ENCODE measurements around the gene CYP26B1.

CYP26B1 gene, protein sequence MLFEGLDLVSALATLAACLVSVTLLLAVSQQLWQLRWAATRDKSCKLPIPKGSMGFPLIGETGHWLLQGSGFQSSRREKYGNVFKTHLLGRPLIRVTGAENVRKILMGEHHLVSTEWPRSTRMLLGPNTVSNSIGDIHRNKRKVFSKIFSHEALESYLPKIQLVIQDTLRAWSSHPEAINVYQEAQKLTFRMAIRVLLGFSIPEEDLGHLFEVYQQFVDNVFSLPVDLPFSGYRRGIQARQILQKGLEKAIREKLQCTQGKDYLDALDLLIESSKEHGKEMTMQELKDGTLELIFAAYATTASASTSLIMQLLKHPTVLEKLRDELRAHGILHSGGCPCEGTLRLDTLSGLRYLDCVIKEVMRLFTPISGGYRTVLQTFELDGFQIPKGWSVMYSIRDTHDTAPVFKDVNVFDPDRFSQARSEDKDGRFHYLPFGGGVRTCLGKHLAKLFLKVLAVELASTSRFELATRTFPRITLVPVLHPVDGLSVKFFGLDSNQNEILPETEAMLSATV

DNA sequence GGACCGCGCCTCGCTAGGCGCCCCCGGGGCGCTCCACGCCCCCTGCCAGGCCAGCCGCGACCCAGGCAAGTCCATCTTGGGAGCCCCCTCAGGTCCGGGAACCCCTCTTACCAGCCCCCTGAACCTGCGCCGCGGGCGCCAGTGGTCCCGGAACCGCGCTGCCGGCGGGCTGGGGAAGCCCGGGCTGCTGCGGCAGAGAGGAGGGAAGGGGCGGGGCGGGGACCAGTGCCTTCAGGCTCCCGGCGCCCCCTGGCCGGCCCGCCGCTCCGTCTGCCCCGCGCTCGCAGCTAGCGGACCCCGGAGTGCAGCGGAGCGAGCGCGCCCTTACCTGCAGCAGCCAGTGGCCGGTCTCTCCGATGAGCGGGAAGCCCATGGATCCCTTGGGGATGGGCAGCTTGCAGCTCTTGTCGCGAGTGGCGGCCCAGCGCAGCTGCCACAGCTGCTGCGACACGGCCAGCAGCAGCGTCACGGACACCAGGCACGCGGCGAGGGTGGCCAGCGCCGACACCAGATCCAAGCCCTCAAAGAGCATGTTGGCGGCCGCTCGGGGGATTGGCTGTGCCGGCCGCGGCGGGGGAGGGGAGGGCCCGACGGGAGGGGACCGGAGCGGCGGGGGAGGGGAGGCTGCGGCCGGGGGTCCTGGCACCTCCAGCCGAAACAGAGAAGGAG lies at the start of gene CYP26B1:
TSS of gene CYP26B1 (minus strand) at position 560 of the 669 bp plus-strand sequence. CDS start at position 532, 28 bp downstream.
- no peak for DNase-seq

DNA sequence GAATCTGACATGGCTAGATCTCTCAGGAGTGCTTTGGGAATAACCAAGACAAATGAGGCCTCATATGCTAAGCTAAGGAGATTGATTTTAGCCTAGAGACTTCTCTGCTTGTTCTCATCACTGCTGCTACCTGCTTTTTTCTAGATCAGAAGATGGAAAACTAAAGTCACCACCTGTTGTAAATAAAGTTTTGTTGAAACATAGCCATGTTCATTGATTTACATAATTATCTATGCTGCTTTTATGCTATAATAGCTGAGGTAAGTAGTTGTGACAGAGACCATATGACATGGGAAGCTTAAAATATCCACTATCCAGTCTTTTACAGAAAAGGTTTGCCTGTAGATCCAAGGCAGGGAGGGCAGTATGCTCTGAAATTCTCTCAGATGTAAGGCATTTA lies 46.1 kb upstream of the CYP26B1 start:
- DNase-seq: no peak

- DNase-seq: no peak
Measured at GRCh38 chr2:72191441-72191840, 43.8 kb upstream of the CYP26B1 start.

DNA sequence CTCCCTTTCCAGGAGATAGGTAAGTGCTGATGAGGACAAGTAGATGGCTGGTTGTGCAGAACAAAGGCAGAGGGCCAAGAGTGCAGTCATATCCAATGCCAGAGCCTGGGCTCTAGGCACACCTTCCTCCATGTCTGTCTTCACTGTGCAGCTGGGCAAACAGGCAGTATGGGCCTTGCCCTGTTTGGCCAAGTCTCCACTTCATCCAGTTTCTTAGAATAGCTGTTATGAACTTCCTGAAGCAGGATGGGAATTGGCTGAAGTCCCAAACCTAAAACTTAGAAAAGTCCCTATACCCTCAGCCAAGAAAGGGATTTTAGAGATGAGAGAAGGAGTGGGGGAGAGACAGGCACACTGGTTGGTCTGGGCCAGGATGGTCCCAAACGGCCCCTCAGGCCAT lies 37.5 kb upstream of the CYP26B1 start:
- DNase-seq: no peak

DNA sequence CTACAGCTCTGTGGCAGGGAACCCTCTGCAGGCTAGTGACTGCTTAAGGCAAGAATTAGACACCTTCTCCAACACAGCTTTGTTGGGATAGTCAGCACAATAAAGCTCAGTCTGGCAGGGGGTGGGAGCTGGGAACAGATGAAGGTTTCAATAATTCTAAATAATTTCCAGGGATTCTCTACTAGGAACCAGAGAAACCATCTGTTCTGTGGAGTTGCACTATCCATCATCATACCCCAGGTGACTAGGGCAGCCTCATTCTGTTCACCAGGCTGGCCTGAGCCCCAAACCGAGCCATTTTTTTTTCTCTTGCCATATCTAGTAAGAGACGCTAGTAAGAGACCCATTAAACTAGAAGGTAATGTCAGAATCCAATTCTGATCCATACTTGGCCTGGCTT lies 35.8 kb upstream of the CYP26B1 start:
- no peak for DNase-seq

DNA sequence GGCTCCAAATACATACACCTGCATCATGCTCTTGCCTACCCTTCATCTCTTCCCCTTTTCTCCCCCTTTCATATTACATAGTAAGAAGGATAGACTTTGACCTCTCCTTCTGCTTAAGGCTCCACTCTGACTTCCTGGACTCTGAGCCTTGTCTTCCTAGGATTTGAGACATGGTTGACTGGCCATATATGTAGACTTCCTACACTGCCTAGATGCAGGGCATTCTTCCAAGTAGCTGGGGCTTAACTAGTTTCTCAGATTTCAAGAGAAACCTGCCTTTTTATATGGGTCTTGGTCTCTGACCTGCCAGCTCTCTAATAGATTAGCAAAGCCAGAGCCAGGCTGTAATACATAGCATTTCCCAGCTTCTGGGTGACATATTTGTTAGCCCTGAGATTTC lies 35.4 kb upstream of the CYP26B1 start:
- no peak for DNase-seq

- DNase-seq: no peak
Measured at GRCh38 chr2:72182547-72182946, 34.9 kb upstream of the CYP26B1 start.

GRCh38 chr2:72181616-72182015 lies 34.0 kb upstream of the CYP26B1 start:
- DNase-seq: no peak

DNA sequence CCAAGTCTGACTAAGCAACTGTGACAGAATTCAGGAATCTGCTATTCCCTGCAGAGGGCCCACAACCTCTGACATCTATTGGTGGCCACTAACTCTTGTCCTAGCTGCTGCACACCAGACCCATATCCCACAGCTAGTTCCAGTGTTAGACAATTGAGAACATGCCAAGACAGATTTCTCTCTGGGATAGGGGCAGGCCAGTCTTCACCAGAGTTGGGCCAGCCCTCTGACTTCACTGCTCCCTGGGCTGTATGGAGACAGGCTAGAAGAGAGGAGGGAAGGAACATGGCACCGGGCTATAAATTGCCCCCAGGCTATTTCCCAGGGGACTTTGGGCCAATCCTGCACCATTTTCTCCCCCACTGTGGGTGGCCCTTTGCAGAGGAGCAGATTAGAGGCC lies 32.7 kb upstream of the CYP26B1 start:
- no peak for DNase-seq

GRCh38 chr2:72178551-72178950 lies 30.9 kb upstream of the CYP26B1 start:
- DNase-seq: no peak

DNA sequence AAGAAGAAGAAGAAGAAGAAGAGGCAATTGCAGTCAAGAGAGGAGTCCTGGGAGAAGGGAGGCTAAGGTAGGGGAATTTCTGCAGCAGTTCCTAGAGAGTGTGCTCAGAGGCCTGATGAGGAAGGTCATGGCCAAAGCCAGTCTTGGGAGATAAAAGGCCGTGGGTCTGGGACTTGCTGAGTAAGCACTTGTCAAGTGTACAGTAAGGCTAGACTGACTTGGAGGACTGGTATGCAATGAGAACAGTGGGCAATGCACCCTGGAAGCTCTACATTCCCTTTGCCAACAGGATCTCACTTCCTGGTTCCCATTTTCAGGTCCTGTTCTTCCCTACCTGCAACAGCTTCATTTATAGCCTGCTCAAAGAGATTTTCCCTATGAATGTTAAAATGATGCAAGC lies 28.6 kb upstream of the CYP26B1 start:
- DNase-seq: no peak

DNA sequence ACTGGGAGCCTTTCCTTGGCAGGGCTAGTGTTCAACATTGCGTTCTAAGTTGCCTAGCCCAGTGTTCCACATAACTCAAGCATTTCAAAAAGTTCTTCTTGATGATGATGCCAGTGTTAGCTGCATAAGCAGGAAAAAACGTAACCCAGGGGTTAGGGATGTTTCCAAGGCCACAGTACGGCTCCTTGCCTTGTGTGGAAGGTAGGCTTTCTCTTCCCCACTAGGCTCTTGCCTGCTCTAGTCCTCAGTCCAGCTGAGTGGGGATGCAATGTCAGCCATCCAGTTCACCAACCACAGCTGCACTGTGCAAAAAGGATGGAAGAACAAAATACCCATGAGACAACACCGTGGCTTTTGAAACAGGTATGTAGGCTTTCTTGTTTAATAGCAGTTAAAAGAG lies 28.0 kb upstream of the CYP26B1 start:
- DNase-seq: no peak

DNA sequence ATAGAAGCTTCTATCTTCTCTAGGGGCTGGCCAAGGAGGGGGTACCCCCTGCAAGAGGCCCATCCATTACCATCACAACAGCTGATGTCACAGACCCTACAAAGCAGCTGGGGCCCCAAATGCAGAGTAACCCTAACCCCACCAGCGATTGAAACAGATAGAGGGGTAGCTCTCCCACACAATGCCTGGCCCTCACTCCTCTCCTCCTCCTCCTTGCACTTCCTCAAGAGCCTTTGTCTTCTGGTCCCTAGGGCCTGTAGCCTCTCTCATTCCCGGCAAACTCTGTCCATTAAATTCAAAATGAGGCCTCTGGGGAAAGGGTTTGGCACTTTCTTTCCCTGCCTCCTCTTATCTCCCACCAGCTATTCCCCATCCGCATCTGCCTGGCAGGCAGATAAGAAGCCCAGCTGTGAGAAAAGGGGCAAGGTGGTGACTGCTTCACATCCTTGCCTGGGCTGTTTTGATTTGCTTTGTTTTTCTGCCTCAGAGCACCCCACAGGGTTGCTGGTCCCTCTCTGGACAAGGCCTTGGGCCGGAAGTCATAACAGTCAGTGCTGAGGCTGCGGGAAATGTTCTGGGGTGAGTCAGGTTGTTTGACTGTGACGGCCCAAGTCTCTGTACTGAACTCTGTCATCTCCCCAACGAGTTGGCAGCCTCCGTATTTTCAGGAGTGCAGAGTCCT lies 26.1 kb upstream of the CYP26B1 start:
- no peak for DNase-seq

GRCh38 chr2:72172478-72172877 lies 24.8 kb upstream of the CYP26B1 start:
- no peak for DNase-seq

- no peak for DNase-seq
Measured at GRCh38 chr2:72166279-72166678, 18.6 kb upstream of the CYP26B1 start.

- no peak for DNase-seq
Measured at GRCh38 chr2:72165792-72166191, 18.1 kb upstream of the CYP26B1 start.

GRCh38 chr2:72162574-72162973 lies 14.9 kb upstream of the CYP26B1 start:
- DNase-seq: no peak

DNA sequence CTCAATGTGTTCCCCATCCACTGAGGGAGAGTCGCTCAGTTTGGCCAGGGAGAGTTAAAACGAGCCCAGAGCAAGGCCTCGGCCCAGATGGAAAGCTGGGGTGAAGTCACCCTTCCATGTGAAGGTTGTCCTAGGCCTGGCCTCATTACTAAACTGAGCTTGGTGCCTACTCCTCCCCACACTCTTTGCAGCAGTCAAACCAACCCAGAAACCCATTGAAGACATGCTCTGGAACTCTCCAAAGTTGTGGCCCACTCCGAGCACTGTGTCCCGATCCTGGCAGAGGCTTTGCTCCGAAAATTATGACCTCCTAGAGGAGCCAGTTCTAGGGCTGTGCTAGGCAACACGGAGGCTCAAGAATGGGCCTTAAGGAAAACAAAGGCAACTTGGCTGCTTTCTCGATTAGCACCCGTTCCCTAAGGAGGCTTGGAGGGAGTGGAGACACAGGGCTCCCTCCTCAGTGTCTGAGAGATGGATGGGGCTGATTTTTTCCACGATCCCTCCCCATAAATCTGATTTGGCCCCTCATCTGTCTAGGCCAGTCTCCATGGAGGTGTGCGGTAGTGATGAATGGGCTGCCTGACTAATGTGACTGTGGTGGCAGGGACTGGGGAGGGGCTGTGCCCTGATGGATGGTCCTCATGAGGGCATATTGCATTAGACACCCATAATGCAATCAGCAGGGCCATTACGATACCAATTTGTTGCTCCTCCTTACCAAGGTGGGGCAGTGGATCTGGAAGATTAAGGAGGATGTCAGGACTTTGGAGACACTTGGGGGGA lies 11.7 kb upstream of the CYP26B1 start:
- DNase-seq: no peak

DNA sequence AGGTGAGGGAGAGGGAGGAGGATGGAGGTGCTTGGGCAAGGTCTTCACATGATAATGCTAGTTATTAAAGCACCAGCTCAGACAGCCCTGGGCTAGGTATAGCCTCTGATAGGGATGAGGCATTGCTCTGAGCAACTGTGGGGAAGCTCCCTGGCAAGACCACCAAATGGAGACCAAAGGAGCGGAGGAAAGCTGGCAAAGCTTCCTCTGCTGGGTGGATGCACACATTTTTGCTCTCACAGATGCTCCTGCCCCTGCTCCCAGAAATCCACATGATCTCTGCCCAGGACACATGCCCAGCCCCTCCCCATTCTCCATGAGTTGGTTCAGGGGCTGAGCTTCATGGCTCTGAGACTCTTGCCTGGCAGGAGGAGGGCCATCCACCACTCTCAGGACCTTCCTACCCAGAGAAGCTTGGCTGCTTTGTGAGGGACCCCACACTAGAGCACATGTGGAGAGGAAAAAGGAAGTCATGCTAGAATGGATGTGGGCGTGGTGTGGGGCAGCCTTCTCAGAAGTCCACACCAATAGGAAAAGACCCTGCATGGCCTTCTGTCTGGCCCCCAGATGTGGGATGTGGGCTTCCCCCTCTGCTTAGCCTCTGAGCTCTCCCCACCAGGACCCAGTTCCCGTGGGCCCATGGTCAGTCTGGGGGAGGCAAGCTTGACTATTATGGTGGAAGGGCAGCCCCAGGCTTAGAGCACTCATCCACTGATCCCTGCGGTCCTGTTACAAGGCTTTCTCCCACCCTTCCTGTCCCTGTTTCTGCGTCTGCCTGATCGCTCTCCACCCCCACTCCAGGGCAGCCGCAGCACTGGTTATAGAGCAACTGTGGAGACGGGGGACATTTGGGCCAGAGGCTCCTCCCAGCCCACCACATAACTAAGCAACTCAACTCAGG lies 10.5 kb upstream of the CYP26B1 start:
- no peak for DNase-seq

DNA sequence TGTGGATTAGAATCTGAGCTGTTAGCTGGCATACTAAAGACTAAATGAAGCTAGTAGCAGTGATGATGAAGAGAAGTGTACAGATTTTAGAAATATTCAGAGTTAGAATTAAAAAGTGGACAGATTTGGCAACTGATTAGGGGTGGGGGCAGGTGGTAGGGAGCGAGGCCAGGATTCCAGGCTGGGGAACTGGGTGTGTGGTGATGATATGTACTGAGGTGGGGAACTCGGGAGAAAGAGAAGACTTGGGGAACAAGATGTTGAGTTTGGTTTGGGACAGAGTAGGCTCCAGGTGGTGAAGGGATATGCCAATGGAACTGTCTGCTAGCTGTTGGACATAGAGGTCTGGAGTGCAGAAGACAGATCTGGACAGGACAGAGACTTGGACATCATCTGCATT lies 9.2 kb upstream of the CYP26B1 start:
- no peak for DNase-seq

DNA sequence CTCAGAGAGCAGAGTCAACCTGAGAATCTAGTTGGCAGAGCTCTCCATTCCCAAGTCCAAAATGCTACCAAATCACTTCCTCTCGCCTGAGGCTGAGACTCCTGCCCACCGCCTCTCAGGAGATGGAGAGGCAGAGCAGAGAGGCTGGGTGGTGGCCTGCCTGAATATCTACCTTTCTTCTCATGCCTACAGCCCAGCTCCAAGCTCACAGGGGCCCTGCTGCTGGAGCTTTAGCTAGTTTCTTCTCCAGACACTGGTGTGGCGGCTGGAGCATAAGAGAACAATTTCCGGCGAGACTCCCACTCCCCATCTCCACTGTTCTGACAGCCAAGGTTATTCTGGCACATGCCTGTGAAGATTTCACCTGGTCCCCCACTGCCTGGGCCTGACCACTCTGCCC lies 8.1 kb upstream of the CYP26B1 start:
- DNase-seq: no peak

GRCh38 chr2:72155151-72155550 lies 7.5 kb upstream of the CYP26B1 start:
- DNase-seq: no peak

Measured in activated CD4-positive, alpha-beta T cell treated with anti-CD3 and anti-CD28 coated beads for 48 hours (primary cell).